ENCODE results near the gene NKTR.

DNA sequence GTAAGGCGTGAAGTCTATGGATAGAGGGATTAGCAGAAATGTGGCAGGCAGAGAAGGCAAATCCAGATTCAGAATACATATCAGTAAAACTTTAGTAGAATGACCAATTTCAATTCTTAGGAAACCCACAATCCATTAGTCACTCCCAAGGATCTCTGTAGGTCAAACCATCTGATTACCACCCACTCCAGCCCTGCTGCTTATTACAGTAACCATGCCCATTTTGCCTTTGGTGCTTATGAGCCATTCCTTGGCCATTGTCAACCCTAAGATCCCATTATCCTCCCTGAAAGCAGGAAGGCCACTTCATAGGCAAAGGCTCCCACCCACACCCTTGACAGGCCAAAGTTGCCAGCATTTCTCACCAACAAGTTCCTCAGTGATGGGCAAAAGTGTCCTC lies 79.8 kb downstream of the NKTR start:
- TF ChIP-seq, protein P1, sequence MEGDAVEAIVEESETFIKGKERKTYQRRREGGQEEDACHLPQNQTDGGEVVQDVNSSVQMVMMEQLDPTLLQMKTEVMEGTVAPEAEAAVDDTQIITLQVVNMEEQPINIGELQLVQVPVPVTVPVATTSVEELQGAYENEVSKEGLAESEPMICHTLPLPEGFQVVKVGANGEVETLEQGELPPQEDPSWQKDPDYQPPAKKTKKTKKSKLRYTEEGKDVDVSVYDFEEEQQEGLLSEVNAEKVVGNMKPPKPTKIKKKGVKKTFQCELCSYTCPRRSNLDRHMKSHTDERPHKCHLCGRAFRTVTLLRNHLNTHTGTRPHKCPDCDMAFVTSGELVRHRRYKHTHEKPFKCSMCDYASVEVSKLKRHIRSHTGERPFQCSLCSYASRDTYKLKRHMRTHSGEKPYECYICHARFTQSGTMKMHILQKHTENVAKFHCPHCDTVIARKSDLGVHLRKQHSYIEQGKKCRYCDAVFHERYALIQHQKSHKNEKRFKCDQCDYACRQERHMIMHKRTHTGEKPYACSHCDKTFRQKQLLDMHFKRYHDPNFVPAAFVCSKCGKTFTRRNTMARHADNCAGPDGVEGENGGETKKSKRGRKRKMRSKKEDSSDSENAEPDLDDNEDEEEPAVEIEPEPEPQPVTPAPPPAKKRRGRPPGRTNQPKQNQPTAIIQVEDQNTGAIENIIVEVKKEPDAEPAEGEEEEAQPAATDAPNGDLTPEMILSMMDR (conservative IDR thresholded peaks at IDR 0.05; ENCODE audit: low read length), result no peak
- TF ChIP-seq EZH2phosphoT487 (IDR thresholded peaks at IDR 0.05; ENCODE audit: borderline replicate concordance, low read depth, low read length), result no peak
